Loucy (cell line): Measurements from ENCODE around the gene PCMT1.

Experiments used
- H2AFZ ChIP-seq: fragments of 200-600 bp; sonication (generic); 2 replicates; pipeline ENCODE4 v1.6.0; 2016; ENCODE audit warnings: antibody characterized with exemption, mild to moderate bottlenecking, low read length, moderate library complexity
- H3F3A ChIP-seq: fragments of 200-600 bp; 2 replicates; pipeline ENCODE4 v1.6.0; 2016; ENCODE audit warnings: antibody characterized with exemption, low read depth, mild to moderate bottlenecking
- H3K27me3 ChIP-seq: fragments of 200-600 bp; sonication (generic); 2 replicates; pipeline ENCODE4 v1.6.1; 2014; ENCODE audit warnings: low read length, mild to moderate bottlenecking; ENCODE audit not compliant: insufficient read depth, poor library complexity, severe bottlenecking
- H3K36me3 ChIP-seq: fragments of 200-600 bp; sonication (generic); 2 replicates; pipeline ENCODE4 v1.6.1; 2016; ENCODE audit warnings: low read length; ENCODE audit not compliant: insufficient read depth
- H3K4me1 ChIP-seq: fragments of 200-600 bp; sonication (generic); 2 replicates; pipeline ENCODE4 v1.5.1; 2014; ENCODE audit warnings: low read length, mild to moderate bottlenecking; ENCODE audit not compliant: insufficient read depth, poor library complexity, severe bottlenecking
- H3K4me2 ChIP-seq: fragments of 200-600 bp; sonication (generic); 2 replicates; pipeline ENCODE4 v1.6.0; 2014; ENCODE audit warnings: antibody characterized with exemption, low read length, low read depth, mild to moderate bottlenecking; ENCODE audit not compliant: poor library complexity, severe bottlenecking
- H3K4me3 ChIP-seq: fragments of 200-600 bp; sonication (generic); 2 replicates; pipeline ENCODE4 v1.5.1; 2014; ENCODE audit warnings: low read length, mild to moderate bottlenecking, mixed read lengths; ENCODE audit not compliant: poor library complexity, severe bottlenecking
- H3K79me2 ChIP-seq: fragments of 200-600 bp; sonication (generic); 2 replicates; pipeline ENCODE4 v1.6.1; 2014; ENCODE audit warnings: low read length; ENCODE audit not compliant: insufficient read depth
- H3K9ac ChIP-seq: fragments of 200-600 bp; sonication (generic); 2 replicates; pipeline ENCODE4 v1.6.0; 2014; ENCODE audit warnings: mild to moderate bottlenecking, low read depth, low read length, moderate library complexity; ENCODE audit not compliant: poor library complexity, severe bottlenecking
- H3K9me2 ChIP-seq: fragments of 200-600 bp; sonication (generic); replicated peaks from 2 replicates; pipeline ENCODE4 v1.6.1; 2016; ENCODE audit warnings: low read depth, low read length, mixed read lengths
- H3K9me3 ChIP-seq: fragments of 200-600 bp; sonication (generic); 2 replicates; pipeline ENCODE4 v1.6.1; 2014; ENCODE audit warnings: mild to moderate bottlenecking, antibody characterized with exemption, low read length, low read depth; ENCODE audit not compliant: insufficient read depth
- H4K20me1 ChIP-seq: fragments of 200-600 bp; sonication (generic); 2 replicates; pipeline ENCODE4 v1.6.0; 2014; ENCODE audit warnings: antibody characterized with exemption, low read length, mild to moderate bottlenecking; ENCODE audit not compliant: insufficient read depth, poor library complexity, severe bottlenecking
- CTCF ChIP-seq: fragments of 200-600 bp; sonication (generic); conservative IDR thresholded peaks from 2 replicates; pipeline ENCODE4 v1.5.1; 2014; ENCODE audit warnings: mild to moderate bottlenecking, antibody characterized with exemption, low read length
- EZH2phosphoT487 ChIP-seq: fragments of 200-600 bp; IDR thresholded peaks from 2 replicates; pipeline ENCODE4 v1.6.1; 2018; ENCODE audit warnings: antibody characterized with exemption, mild to moderate bottlenecking, moderate library complexity, borderline replicate concordance

PCMT1 gene

DNA sequence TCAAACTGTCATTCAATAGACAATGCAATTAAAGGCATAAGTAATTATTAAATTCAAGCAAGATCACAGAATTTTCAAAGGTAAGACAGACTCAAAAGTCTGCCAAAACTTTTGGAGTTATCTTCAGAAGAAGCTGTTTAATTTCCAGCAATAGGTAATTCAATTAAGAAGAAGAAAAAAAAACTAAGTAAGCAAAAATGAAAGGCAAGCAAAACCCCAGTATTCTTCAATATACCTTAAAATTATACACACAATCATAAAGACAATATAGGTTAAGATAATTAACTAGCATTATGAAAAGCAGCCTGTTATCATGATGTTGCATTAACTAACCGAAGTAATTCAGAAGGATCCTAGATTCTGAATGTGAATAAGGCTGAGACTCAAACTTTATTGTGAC, 35.1 kb upstream of the PCMT1 start:
- no peaks in the 10 kb centered on the region for H3K36me3 ChIP-seq
- H3K4me2 ChIP-seq = peak overlapping the region; percentile 93
- peaks cover 74% of the 10 kb centered on the region for H4K20me1 ChIP-seq
- H3K9ac ChIP-seq = peak overlapping the region; percentile 59
- TF ChIP-seq EZH2phosphoT487 (no peak), CTCF (no peak)
- H3K4me1 ChIP-seq = peaks cover 41% of the 10 kb centered on the region
- no peaks in the 10 kb centered on the region for H3K27me3 ChIP-seq
- no peak overlapping the region for H2AFZ ChIP-seq
- H3K9me2 ChIP-seq = no peaks in the 10 kb centered on the region
- no peaks in the 10 kb centered on the region for H3F3A ChIP-seq
- H3K9me3 ChIP-seq = no peaks in the 10 kb centered on the region
- H3K79me2 ChIP-seq = peaks cover 96% of the 10 kb centered on the region
- peak overlapping the region; percentile 81 for H3K4me3 ChIP-seq

DNA sequence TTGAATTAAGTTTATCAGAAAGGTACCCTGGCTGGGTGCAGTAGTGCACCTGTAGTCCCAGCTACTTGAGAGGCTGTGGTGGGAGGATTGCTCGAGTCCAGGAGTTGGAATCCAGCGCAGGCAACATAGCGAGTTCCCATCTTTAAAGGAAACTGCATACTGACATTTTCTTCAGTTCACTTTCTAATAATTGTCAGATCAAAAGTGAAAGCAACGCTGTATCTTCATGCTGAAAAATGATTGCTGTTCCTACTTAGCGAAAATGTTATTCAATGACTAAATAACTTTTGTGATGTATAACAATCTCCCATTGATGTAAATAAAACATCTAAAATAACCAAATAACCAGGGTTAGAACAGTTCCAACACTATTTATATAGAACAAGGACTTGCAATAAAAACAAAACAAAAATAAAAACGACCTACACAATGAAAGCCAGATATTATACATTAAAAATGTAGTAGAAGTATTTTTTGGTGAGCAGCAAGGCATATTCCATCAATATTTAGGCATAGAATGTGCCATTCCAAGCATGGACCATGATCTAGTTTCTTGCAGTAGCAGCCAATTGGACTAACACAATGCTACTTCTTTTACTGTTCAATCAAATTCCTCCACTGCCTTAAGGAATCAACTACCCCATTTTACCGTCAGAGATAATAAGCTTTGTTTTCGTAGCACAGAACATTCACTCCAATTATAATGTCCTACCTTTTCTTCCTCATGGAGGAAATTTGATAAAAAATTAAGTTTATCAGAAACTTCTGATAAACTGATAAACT, 33.2 kb upstream of the PCMT1 start:
- no peaks in the 10 kb centered on the region for H3K9me2 ChIP-seq
- H3K9me3 ChIP-seq = no peaks in the 10 kb centered on the region
- H3F3A ChIP-seq = no peaks in the 10 kb centered on the region
- peaks cover 78% of the 10 kb centered on the region for H3K79me2 ChIP-seq
- H3K27me3 ChIP-seq = no peaks in the 10 kb centered on the region
- H2AFZ ChIP-seq = no peak overlapping the region
- H3K4me3 ChIP-seq = peak overlapping the region; percentile 81
- H3K4me1 ChIP-seq = peaks cover 30% of the 10 kb centered on the region
- peak overlapping the region; percentile 91 for H3K9ac ChIP-seq
- TF ChIP-seq EZH2phosphoT487 (no peak), CTCF (no peak)
- H3K36me3 ChIP-seq = no peaks in the 10 kb centered on the region
- peaks cover 57% of the 10 kb centered on the region for H4K20me1 ChIP-seq
- H3K4me2 ChIP-seq = peak overlapping the region; percentile 93

GRCh38 chr6:149717255-149717587, 32.3 kb upstream of the PCMT1 start:
- Histone ChIP-seq H3K9ac (peak overlapping the region; percentile 91), H3K9me2 (no peaks in the 10 kb centered on the region), H3F3A (no peaks in the 10 kb centered on the region), H3K9me3 (no peaks in the 10 kb centered on the region), H3K4me1 (peaks cover 25% of the 10 kb centered on the region), H3K27me3 (no peaks in the 10 kb centered on the region), H4K20me1 (peaks cover 49% of the 10 kb centered on the region), H3K4me3 (peak overlapping the region; percentile 81), H3K4me2 (peak overlapping the region; percentile 93), H2AFZ (0 out of 2 replicates have a peak overlapping the region, but pooled peaks have one; percentile 75), H3K79me2 (peaks cover 71% of the 10 kb centered on the region), H3K36me3 (no peaks in the 10 kb centered on the region)
- TF ChIP-seq CTCF (no peak), EZH2phosphoT487 (no peak)
